GM21786 (cell line): Measurements from ENCODE around the gene GNB2.
"Not testable (repeated sequence)": the region's sequence is repeated elsewhere in the genome, so short reads cannot be mapped to it uniquely, and the experiment has no call there.

Experiments
- ATAC-seq: cut with Tn5 transposase; IDR thresholded peaks from one replicate; pipeline ENCODE4 v1.9.1; 2021; ENCODE audit not compliant: unreplicated experiment

Gene GNB2

DNA sequence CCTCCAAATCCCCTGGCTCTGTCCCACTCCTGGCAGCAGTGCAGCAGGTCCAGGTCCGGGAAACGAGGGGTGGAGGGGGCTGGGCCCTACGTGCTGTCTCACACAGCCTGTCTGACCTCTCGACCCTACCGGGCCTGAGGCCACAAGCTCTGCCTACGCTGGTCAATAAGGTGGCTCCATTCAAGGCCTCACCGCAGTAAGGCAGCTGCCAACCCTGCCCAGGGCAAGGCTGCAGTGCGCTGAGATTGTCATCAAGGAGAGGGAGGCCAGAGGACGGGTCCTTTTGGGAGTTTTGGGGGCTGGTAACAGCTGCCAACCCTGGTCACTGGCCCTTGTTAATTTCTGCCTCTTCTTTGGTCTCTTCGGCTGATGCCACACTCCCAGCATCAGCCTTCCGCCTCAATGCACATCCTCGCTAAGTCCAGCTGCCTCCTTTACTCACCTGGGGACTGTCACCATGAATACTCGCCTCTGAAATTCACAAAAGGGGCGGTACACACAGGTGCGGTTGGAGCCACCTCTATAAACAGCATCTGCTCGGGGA is 50.3 kb downstream of the GNB2 start:
- ATAC-seq = no peak

DNA sequence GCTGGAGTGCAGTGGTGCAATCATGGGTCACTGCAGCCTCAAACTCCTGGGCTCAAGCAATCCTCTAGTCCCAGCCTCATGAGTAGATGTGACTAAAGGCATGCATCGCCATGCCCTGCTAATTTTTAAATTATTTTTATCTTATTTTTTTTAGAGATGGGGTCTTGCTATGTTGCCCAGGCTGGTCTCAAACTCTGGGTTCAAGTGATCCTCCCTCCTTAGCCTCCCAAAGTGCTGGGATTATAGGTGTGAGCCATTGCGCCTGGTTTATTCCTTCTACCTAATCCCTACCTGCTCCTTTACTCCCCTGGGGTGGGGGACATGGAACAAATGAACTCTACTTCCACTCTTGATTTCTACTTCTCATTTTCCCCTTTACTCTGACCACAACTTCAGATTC is 50.8 kb downstream of the GNB2 start:
- not testable (repeated sequence) for ATAC-seq

DNA sequence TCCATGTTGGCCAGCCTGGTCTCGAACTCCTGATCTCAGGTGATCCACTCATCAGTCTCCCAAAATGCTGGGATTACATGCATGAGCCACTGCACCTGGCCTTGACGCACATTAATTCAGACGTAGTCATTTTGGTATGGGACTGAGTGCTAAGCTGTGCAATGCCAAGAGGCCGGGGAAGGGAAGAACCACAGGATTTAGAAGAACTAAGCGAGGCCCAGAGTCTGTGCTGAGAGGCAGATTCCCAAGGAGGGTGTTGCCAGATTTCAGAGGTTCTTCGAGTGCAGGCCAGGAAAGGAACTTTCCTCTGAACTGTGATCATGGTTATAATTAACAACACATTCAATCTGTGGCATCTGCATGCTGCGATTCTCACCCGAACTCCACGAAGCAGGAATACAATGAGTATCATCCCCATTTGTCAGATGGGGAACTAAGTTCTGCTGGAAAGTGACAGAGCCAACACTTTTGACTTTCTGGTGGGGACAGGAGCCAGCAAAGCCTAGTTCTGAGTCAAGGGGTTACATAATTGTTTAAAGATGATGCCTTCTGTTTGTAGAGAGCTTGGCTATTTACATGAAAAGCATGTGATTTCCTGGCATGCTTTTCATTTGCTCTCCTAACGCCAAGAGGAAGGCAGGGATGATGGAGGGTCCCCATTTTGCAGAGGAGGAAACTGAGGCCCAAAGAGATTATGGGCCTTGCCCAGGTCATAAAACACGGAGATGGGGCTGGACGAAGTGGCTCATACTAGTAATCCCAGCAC is 53.6 kb downstream of the GNB2 start:
- no peak for ATAC-seq

DNA sequence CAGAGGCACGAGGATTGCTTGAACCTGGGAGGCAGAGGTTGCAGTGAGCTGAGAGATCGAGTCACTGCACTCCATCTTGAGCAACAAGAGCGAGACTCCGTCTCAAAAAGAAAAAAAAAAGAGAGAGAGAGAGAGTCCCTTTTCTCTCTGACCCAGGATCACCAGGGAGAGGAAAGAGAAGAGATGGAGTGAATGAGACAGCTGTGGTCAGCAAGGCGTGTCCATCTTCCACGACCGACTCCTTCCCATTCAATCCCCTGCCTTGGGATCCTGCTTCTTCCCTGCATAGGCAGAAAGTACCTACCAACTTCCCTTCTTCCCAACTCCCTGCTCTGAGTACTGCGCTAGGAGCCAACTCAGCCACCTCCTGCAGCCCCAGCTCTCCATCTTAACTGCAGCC is 54.7 kb downstream of the GNB2 start:
- no peak for ATAC-seq
